ENCODE measurements around the gene RCAN3. TPM values are rescaled to one million over a fixed set of nuclear protein-coding genes. Genes with fewer than 3 reads are reported as not detected.
"Not testable (repeated sequence)": the region's sequence is repeated elsewhere in the genome, so short reads cannot be mapped to it uniquely, and the experiment has no call there.

The RCAN3 gene
- total and polyA plus RNA-seq, 5 experiments from 2014 or later = 103 to 217 (median 152) TPM

- Mint-ChIP-seq H3K36me3 (peaks cover 18 to 87% (median 33%) of the 10 kb centered on the region in 3 donors), H3K4me1 (peaks cover 28 to 88% (median 73%) of the 10 kb centered on the region in 4 donors), H3K4me3 (peak overlapping the region in 7 of 10 donors; percentile 39 to 81 (median 58)), H3K27ac (peak overlapping the region; percentile 63 to 98 (median 85))
- H3K9me3 Mint-ChIP-seq, ATAC-seq, DNase-seq, H3K27me3 Mint-ChIP-seq: not testable (repeated sequence)
- POLR2A ChIA-PET = interaction anchor here (0.8 to 6.7 kb wide), 10 partner anchors 8 to 100 kb away, joined by 3 to 32 read pairs (median 4); partner anchors contain the start of genes NIPAL3 and RCAN3
Observed at GRCh38 chr1:24515671-24516209, 13.1 kb downstream of the RCAN3 start.

DNA sequence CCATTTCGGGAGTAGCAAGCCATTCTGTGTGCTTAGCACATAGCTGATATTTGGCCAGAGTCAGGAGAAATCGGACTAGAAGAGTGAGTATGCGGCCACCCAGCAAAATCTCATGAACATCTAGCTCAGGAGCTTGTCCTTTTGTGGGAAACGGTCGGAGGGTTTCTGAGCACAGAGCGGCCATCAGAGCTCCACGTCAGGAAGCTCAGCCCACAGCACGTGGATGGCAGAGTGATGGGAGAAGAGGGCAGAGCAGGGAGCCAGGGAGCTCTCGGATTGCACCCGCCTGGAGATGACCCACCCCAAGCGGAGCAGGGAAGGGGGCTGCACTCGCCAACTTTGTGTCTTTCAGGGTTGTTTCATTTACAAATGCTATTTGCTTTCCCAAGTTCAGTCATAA, 13.9 kb downstream of the RCAN3 start:
- POLR2A ChIA-PET = interaction anchor here (0.6 to 2.5 kb wide), 8 partner anchors 10 to 961 kb away, joined by 3 to 15 read pairs (median 4); partner anchors contain the start of genes NIPAL3 and RCAN3
- peak overlapping the region in 7 of 10 donors; percentile 11 to 59 (median 48) for H3K4me3 Mint-ChIP-seq
- peaks cover 27 to 88% (median 71%) of the 10 kb centered on the region in 4 donors for H3K4me1 Mint-ChIP-seq
- H3K9me3 Mint-ChIP-seq = peaks cover 0 to 4% (median 0%) of the 10 kb centered on the region in 9 donors
- H3K27ac Mint-ChIP-seq = peak overlapping the region; percentile 22 to 89 (median 82)
- ATAC-seq = no peak
- no peak for DNase-seq
- H3K36me3 Mint-ChIP-seq = peaks cover 17 to 89% (median 27%) of the 10 kb centered on the region in 3 donors
- H3K27me3 Mint-ChIP-seq = no peaks in the 10 kb centered on the region

DNA sequence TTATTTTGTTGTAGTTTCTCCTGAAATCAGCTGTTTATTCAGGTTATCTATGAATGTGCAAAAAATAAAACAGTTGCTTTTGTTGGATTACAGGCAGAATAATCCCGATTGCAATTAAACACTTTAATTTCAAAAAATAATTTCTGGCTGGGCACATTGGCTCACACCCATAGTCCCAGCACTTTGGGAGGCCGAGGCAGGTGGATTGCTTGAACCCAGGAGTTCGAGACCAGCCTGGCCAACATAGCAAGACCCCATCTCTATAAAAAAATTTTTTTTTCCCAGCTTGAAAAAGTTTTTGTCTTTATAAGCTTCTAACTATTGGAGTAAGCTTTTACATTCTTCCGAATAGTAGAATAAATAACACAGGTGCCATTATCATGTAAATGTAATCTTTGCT, 15.3 kb downstream of the RCAN3 start:
- Mint-ChIP-seq H3K36me3 (peaks cover 13 to 90% (median 26%) of the 10 kb centered on the region in 3 donors), H3K4me3 (no peak overlapping the region), H3K27me3 (no peaks in the 10 kb centered on the region), H3K4me1 (peaks cover 27 to 83% (median 71%) of the 10 kb centered on the region in 4 donors), H3K9me3 (peaks cover 0 to 4% (median 0%) of the 10 kb centered on the region in 9 donors), H3K27ac (peak overlapping the region in 7 of 10 donors; percentile 38 to 76 (median 62))
- no peak for ATAC-seq
- POLR2A ChIA-PET = interaction anchor here (0.5 to 2.3 kb wide), 5 partner anchors 9 to 35 kb away, joined by 3 to 15 read pairs (median 9); partner anchors contain the start of gene RCAN3
- DNase-seq = no peak

GRCh38 chr1:24520282-24520681, 17.6 kb downstream of the RCAN3 start:
- peak overlapping the region; percentile 32 to 87 (median 74) for H3K27ac Mint-ChIP-seq
- not testable (repeated sequence) for H3K27me3 Mint-ChIP-seq, ATAC-seq, H3K9me3 Mint-ChIP-seq, DNase-seq
- peak overlapping the region in 4 of 10 donors; percentile 37 to 58 (median 50) for H3K4me3 Mint-ChIP-seq
- POLR2A ChIA-PET = interaction anchor here (1.3 to 2.3 kb wide), 2 partner anchors 15 to 19 kb away, joined by 4 to 15 read pairs; partner anchors contain the start of gene RCAN3
- H3K36me3 Mint-ChIP-seq = peaks cover 8 to 89% (median 27%) of the 10 kb centered on the region in 3 donors
- H3K4me1 Mint-ChIP-seq = peaks cover 28 to 75% (median 66%) of the 10 kb centered on the region in 4 donors

DNA sequence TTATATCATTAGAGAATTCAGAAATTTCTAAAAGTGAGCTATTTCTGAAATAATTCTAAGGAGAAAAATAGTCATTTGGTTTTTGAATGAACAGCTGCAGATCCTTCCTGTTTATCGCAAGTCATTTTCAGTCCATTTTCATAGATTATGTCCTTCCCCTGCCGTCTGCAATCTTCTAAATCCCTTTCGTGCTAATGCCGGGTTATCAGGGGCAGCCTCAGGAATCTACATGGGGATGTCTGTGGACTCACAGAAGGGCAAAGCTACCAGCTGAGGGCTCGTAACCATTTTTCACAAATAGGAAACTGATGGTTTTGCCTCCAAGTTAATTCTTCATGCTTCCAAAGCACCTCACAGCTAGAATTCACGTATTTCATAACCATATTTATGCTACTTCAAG, 23.0 kb downstream of the RCAN3 start:
- H3K27ac Mint-ChIP-seq = peak overlapping the region; percentile 66 to 94 (median 90)
- H3K4me3 Mint-ChIP-seq = peak overlapping the region in 9 of 10 donors; percentile 14 to 72 (median 52)
- no peak for ATAC-seq
- POLR2A ChIA-PET = interaction anchor here (0.8 to 4.9 kb wide), 6 partner anchors 10 to 324 kb away, joined by 3 to 77 read pairs (median 4); partner anchors contain the start of genes NIPAL3 and RCAN3
- H3K27me3 Mint-ChIP-seq = no peaks in the 10 kb centered on the region
- H3K4me1 Mint-ChIP-seq = peaks cover 32 to 71% (median 69%) of the 10 kb centered on the region in 4 donors
- DNase-seq = no peak
- no peaks in the 10 kb centered on the region for H3K9me3 Mint-ChIP-seq
- H3K36me3 Mint-ChIP-seq = peaks cover 0 to 78% (median 13%) of the 10 kb centered on the region in 3 donors

DNA sequence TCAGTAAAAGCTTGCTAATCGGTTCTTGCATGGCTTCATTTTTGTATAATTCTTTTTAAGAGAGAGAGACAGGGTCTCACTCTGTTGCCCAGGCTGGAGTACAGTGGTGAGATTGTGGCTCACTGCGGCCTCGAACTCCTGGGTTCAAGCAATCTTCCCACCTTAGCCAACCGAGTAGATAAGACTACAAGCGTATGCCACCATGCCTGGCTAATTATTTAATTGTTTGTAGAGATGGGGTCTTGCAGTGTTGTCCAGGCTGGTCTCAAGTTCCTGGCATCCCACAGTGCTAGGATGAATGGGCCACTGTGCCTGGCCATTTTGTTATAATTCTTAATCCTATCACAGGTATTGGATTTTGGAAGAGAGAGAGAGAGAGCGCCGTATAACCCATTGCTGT, 23.4 kb downstream of the RCAN3 start:
- peaks cover 0 to 75% (median 14%) of the 10 kb centered on the region in 3 donors for H3K36me3 Mint-ChIP-seq
- DNase-seq = no peak
- POLR2A ChIA-PET = interaction anchor here (0.8 to 4.9 kb wide), 7 partner anchors 10 to 324 kb away, joined by 3 to 77 read pairs (median 5); partner anchors contain the start of genes NIPAL3 and RCAN3
- H3K27ac Mint-ChIP-seq = peak overlapping the region; percentile 66 to 94 (median 90)
- H3K9me3 Mint-ChIP-seq = no peaks in the 10 kb centered on the region
- H3K4me1 Mint-ChIP-seq = peaks cover 30 to 71% (median 68%) of the 10 kb centered on the region in 4 donors
- no peak for ATAC-seq
- H3K4me3 Mint-ChIP-seq = peak overlapping the region in 8 of 10 donors; percentile 20 to 72 (median 62)
- H3K27me3 Mint-ChIP-seq = no peaks in the 10 kb centered on the region

DNA sequence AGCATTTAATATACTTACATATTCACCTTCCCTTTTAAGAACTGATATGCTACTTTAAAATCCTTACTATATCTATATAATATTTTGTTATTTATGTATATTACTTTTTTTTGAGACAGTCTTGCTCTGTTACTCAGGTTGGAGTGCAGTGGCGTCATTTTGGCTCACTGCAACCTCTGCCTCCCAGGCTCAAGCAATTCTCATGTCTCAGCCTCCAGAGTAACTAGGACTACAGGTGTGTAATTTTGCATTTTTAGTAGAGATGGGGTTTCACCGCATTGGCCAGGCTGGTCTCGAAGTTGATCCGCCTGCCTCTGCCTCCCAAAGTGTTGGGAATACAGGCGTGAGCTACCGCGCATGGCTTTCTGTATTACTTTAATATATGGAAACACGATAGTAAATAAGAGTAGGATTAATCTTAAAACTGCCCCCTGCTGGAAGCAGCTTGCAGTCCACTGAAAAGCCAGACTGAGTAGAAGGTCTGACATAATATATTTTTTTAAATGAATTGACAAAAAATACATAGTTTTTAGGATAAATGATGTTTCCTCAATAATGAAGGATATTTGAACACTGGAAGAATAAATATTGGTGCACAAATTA, 24.4 kb downstream of the RCAN3 start:
- H3K27ac Mint-ChIP-seq = peak overlapping the region; percentile 66 to 96 (median 89)
- DNase-seq = peak in 9 of 10 donors; percentile 15 to 76 (median 56)
- H3K36me3 Mint-ChIP-seq = peaks cover 0 to 77% (median 15%) of the 10 kb centered on the region in 3 donors
- H3K4me3 Mint-ChIP-seq = peak overlapping the region in 6 of 10 donors; percentile 26 to 72 (median 42)
- no peaks in the 10 kb centered on the region for H3K27me3 Mint-ChIP-seq
- ATAC-seq = peak; percentile 76 to 83
- peaks cover 35 to 74% (median 71%) of the 10 kb centered on the region in 4 donors for H3K4me1 Mint-ChIP-seq
- no peaks in the 10 kb centered on the region for H3K9me3 Mint-ChIP-seq
- POLR2A ChIA-PET = interaction anchor here (0.5 to 4.9 kb wide), 8 partner anchors 9 to 112 kb away, joined by 3 to 77 read pairs (median 6); partner anchors contain the start of genes NIPAL3 and RCAN3

- ATAC-seq (no peak), DNase-seq (no peak)
- peak overlapping the region in 4 of 10 donors; percentile 33 to 51 (median 40) for H3K4me3 Mint-ChIP-seq
- peak overlapping the region; percentile 18 to 91 (median 79) for H3K27ac Mint-ChIP-seq
- peaks cover 5 to 79% (median 18%) of the 10 kb centered on the region in 3 donors for H3K36me3 Mint-ChIP-seq
- POLR2A ChIA-PET = interaction anchor here (0.6 to 3.2 kb wide), 3 partner anchors 17 to 27 kb away, joined by 5 to 21 read pairs (median 6); partner anchors contain the start of gene RCAN3
- no peaks in the 10 kb centered on the region for H3K27me3 Mint-ChIP-seq
- no peaks in the 10 kb centered on the region for H3K9me3 Mint-ChIP-seq
- H3K4me1 Mint-ChIP-seq = peaks cover 34 to 73% (median 68%) of the 10 kb centered on the region in 4 donors
Observed at GRCh38 chr1:24528744-24529143, 26.1 kb downstream of the RCAN3 start.

DNA sequence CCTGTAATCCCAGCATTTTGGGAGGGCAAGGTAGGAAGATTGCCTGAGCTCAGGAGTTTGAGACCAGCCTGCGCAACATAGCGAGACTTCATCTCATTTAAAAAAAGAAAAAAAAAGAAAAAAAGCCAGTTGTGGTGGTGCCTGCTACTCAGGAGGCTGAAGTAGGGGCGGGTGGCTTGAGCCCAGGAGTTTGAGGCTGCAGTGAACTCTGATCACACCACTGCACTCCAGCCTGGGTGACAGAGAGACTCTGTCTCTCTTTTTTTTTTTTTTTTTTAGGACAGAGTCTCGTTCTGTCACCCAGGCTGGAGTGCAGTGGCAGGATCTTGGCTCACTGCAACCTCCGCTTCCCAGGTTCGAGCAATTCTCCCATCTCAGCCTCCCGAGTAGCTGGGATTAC, 26.7 kb downstream of the RCAN3 start:
- Mint-ChIP-seq H3K27ac (peak overlapping the region in 9 of 10 donors; percentile 29 to 92 (median 86)), H3K4me3 (peak overlapping the region in 2 of 10 donors; percentile 35 to 51), H3K36me3 (peaks cover 5 to 79% (median 21%) of the 10 kb centered on the region in 3 donors), H3K4me1 (peaks cover 39 to 75% (median 68%) of the 10 kb centered on the region in 4 donors)
- not testable (repeated sequence) for ATAC-seq, DNase-seq, H3K9me3 Mint-ChIP-seq, H3K27me3 Mint-ChIP-seq
- POLR2A ChIA-PET = interaction anchor here (0.6 to 3.2 kb wide), 6 partner anchors 13 to 53 kb away, joined by 3 to 21 read pairs (median 6); partner anchors contain the start of gene RCAN3

DNA sequence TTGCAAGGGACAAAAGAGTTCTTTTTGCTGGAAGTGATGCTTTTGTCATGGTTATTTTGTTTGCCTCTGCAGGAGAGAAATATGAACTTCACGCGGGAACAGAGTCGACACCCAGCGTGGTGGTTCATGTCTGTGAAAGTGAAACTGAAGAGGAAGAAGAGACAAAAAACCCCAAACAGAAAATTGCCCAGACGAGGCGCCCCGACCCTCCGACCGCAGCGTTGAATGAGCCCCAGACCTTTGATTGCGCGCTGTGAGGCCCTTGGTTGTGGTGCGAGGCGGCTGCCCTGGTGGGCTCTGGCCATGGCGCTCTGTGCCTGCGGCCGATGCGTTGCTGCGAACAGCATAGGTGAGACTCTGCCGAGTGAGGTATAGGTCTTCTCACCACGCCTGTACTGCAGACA, 32.4 kb downstream of the RCAN3 start:
- POLR2A ChIA-PET = interaction anchor here (0.6 to 5.2 kb wide), 9 partner anchors 13 to 122 kb away, joined by 3 to 47 read pairs (median 4); partner anchors contain the start of genes NIPAL3, RCAN3 and STPG1
- ATAC-seq = peak; percentile 68 to 83
- peak overlapping the region; percentile 78 to 90 (median 84) for H3K4me3 Mint-ChIP-seq
- DNase-seq = peak; percentile 54 to 86 (median 77)
- H3K27me3 Mint-ChIP-seq = no peaks in the 10 kb centered on the region
- H3K9me3 Mint-ChIP-seq = no peaks in the 10 kb centered on the region
- peak overlapping the region; percentile 98 to 100 (median 99) for H3K27ac Mint-ChIP-seq
- peaks cover 28 to 78% (median 61%) of the 10 kb centered on the region in 4 donors for H3K4me1 Mint-ChIP-seq
- peaks cover 12 to 79% (median 30%) of the 10 kb centered on the region in 3 donors for H3K36me3 Mint-ChIP-seq

DNA sequence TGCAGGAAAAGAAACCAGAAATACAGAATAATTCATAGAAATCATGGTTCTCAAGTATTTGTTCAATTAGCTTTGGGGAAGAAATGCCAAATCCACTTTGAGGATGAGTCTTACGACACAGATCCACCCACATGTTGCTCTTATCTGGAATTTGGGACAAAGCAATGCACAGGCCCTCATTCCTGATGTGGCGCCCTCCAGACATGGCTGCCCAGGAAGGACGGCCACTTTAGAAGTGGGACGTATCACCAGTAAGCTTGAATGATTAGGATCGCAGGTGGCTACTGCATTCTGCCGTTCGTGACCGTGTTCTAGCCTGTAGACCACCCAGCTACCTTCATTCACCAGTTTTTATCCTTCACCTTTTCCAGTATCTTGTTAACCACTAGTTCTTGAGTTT, 33.1 kb downstream of the RCAN3 start:
- H3K4me3 Mint-ChIP-seq = peak overlapping the region; percentile 78 to 90 (median 84)
- H3K27me3 Mint-ChIP-seq = no peaks in the 10 kb centered on the region
- POLR2A ChIA-PET = interaction anchor here (0.6 to 5.2 kb wide), 15 partner anchors 9 to 123 kb away, joined by 3 to 47 read pairs (median 4); partner anchors contain the start of genes NIPAL3, RCAN3, SRRM1 and STPG1
- no peaks in the 10 kb centered on the region for H3K9me3 Mint-ChIP-seq
- peaks cover 12 to 82% (median 33%) of the 10 kb centered on the region in 3 donors for H3K36me3 Mint-ChIP-seq
- H3K4me1 Mint-ChIP-seq = peaks cover 28 to 80% (median 63%) of the 10 kb centered on the region in 4 donors
- peak overlapping the region; percentile 98 to 100 (median 99) for H3K27ac Mint-ChIP-seq
- no peak for ATAC-seq
- peak in 1 of 10 donors; percentile 10 for DNase-seq
